DMS53 treated with DMSO at 0.1 percent for 48 hours (cell line): Measurements from ENCODE around the gene CATSPER2.
"Not testable (repeated sequence)": the region's sequence is repeated elsewhere in the genome, so short reads cannot be mapped to it uniquely, and the experiment has no call there.

Experiments used
- DNase-seq: peaks from one replicate; lab custom pipeline; 2025; ENCODE audit not compliant: unreplicated experiment; lab: John Stamatoyannopoulos, UW

Gene CATSPER2

GRCh38 chr15:43593328-43594190 is 55.1 kb downstream of the CATSPER2 start, which contains the start of gene CKMT1B:
TSS of gene CKMT1B (plus strand) at chr15:43594027. CDS start at chr15:43594219, 192 bp downstream.
- not testable (repeated sequence) for DNase-seq

- not testable (repeated sequence) for DNase-seq
Observed at GRCh38 chr15:43592841-43593240, 55.8 kb downstream of the CATSPER2 start.

- DNase-seq, result not testable (repeated sequence)
Observed at GRCh38 chr15:43589778-43590466, 58.7 kb downstream of the CATSPER2 start, which contains the start of gene PPIP5K1. TSS of gene PPIP5K1 (minus strand) at chr15:43590208. CDS start at chr15:43584504, 5,704 bp downstream.
